Measurements from ENCODE around the gene CHST8.

- no peak for TF ChIP-seq CTCF (conservative IDR thresholded peaks at IDR 0.05)
- no peak for TF ChIP-seq EZH2 (IDR thresholded peaks at IDR 0.05; ENCODE audit: low read depth)
Measured at GRCh38 chr19:33612928-33613619, 8.7 kb upstream of the CHST8 start.
